ENCODE measurements around the gene ARMC12.

ARMC12 gene

GRCh38 chr6:35750557-35750956 lies 13.7 kb downstream of the ARMC12 start:
- TF ChIP-seq MAX (IDR thresholded peaks at IDR 0.05) (no peak), TEAD4 (IDR thresholded peaks at IDR 0.05) (no peak), TCF12 (IDR thresholded peaks at IDR 0.05; ENCODE audit: low read depth) (no peak)

GRCh38 chr6:35751594-35751993 lies 14.8 kb downstream of the ARMC12 start:
- TF ChIP-seq REST (IDR thresholded peaks at IDR 0.05; ENCODE audit: low read depth) (no peak), FOXM1 (IDR thresholded peaks at IDR 0.05; ENCODE audit: borderline replicate concordance, low read depth) (no peak), USF1 (IDR thresholded peaks at IDR 0.05) (no peak), RAD21 (IDR thresholded peaks at IDR 0.05; ENCODE audit: low read depth) (no peak), CEBPB (IDR thresholded peaks at IDR 0.05) (no peak), YY1 (IDR thresholded peaks at IDR 0.05; ENCODE audit: low read depth) (no peak), TCF12 (IDR thresholded peaks at IDR 0.05; ENCODE audit: low read depth) (no peak), EP300 (IDR thresholded peaks at IDR 0.05; ENCODE audit: borderline replicate concordance) (no peak), TEAD4 (IDR thresholded peaks at IDR 0.05) (no peak), NFIC (IDR thresholded peaks at IDR 0.05) (no peak), CREB1 (IDR thresholded peaks at IDR 0.05; ENCODE audit: low read depth) (no peak), ZBTB7A (IDR thresholded peaks at IDR 0.05; ENCODE audit: low read depth) (no peak), TAF1 (IDR thresholded peaks at IDR 0.05; ENCODE audit: low read depth) (no peak), EGR1 (IDR thresholded peaks at IDR 0.05) (no peak), MAX (IDR thresholded peaks at IDR 0.05) (no peak)

- TF ChIP-seq FOXM1 (IDR thresholded peaks at IDR 0.05; ENCODE audit: borderline replicate concordance, low read depth) (no peak), REST (IDR thresholded peaks at IDR 0.05; ENCODE audit: low read depth) (no peak)
Observed at GRCh38 chr6:35752330-35752729, 15.5 kb downstream of the ARMC12 start.

GRCh38 chr6:35754452-35755277 lies 17.8 kb downstream of the ARMC12 start:
- no peak for TF ChIP-seq RAD21 (IDR thresholded peaks at IDR 0.05; ENCODE audit: low read depth)
- no peak for TF ChIP-seq REST (IDR thresholded peaks at IDR 0.05; ENCODE audit: low read depth)
- no peak for TF ChIP-seq TEAD4 (IDR thresholded peaks at IDR 0.05)

- TF ChIP-seq TCF12 (IDR thresholded peaks at IDR 0.05; ENCODE audit: low read depth): no peak
- no peak for TF ChIP-seq NFIC (IDR thresholded peaks at IDR 0.05)
- TF ChIP-seq USF1 (IDR thresholded peaks at IDR 0.05): no peak
- no peak for TF ChIP-seq REST (IDR thresholded peaks at IDR 0.05; ENCODE audit: low read depth)
- no peak for TF ChIP-seq EGR1 (IDR thresholded peaks at IDR 0.05)
- TF ChIP-seq FOXM1 (IDR thresholded peaks at IDR 0.05; ENCODE audit: borderline replicate concordance, low read depth): no peak
- TF ChIP-seq TAF1 (IDR thresholded peaks at IDR 0.05; ENCODE audit: low read depth): no peak
- TF ChIP-seq EP300 (IDR thresholded peaks at IDR 0.05; ENCODE audit: borderline replicate concordance): no peak
Observed at GRCh38 chr6:35755278-35755924, 18.6 kb downstream of the ARMC12 start.

All from Ishikawa (cell line).